SK-N-SH treated with all-trans-retinoic acid at 6 μM for 48 hours (cell line): Measurements from ENCODE around the gene CIITA.

ENCODE experiments used
- ARNTL ChIP-seq: fragments of 450-650 bp; formaldehyde crosslinking; IDR thresholded peaks from 2 replicates; pipeline ENCODE4 v1.5.0; 2020; ENCODE audit warnings: low read depth, mild to moderate bottlenecking, moderate library complexity, borderline replicate concordance
- CREB5 ChIP-seq: fragments of 250-450 bp; sonication (Bioruptor Pico); IDR thresholded peaks from 2 replicates; pipeline ENCODE4 v1.5.1; 2020; ENCODE audit warnings: low read depth, mild to moderate bottlenecking, moderate library complexity
- ISL1 ChIP-seq: fragments of 250-450 bp; sonication (Bioruptor Pico); IDR thresholded peaks from 2 replicates; pipeline ENCODE4 v2.1.2; 2022; ENCODE audit warnings: mild to moderate bottlenecking, moderate library complexity
- OSR1 ChIP-seq: fragments of 250-450 bp; sonication (Bioruptor Pico); IDR thresholded peaks from 2 replicates; pipeline ENCODE4 v1.8.0; 2022; ENCODE audit warnings: moderate library complexity, mild to moderate bottlenecking, inconsistent platforms
- POU6F1 ChIP-seq: fragments of 250-450 bp; sonication (Bioruptor Pico); IDR thresholded peaks from 2 replicates; pipeline ENCODE4 v1.8.0; 2021; ENCODE audit warnings: low read depth, mild to moderate bottlenecking, moderate library complexity, borderline replicate concordance
- TCF4 ChIP-seq: fragments of 250-450 bp; sonication (Bioruptor Pico); IDR thresholded peaks from 2 replicates; pipeline ENCODE4 v1.8.0; 2021; ENCODE audit warnings: mild to moderate bottlenecking, moderate library complexity, borderline replicate concordance
- ZFP3 ChIP-seq: fragments of 250-450 bp; sonication (Bioruptor Pico); IDR thresholded peaks from 2 replicates; pipeline ENCODE4 v1.5.0; 2020; ENCODE audit warnings: mild to moderate bottlenecking, moderate library complexity

DNA sequence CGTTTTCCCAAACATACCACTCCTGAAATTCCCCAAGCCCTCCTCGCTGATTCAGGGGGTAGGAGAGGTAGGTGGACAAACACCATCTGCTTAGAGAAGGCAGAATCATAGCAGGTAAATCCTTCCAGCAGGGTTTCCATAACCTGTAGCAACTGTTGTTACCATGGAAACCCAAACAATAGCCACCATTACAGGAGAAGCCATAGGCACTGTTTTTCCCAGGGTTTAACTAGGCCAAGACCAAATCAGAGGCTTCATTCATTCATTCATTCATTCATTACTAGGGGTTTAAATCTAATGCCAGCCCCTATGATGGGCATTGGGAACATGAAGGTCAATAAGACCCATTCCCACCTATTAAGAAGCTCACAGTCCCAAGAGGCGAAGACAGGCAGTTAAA lies 25.5 kb upstream of the CIITA start:
- no peak for TF ChIP-seq ZFP3
- no peak for TF ChIP-seq CREB5 (CRISPR knock-in tag)
- no peak for TF ChIP-seq TCF4 (CRISPR knock-in tag)
- no peak for TF ChIP-seq ISL1
- TF ChIP-seq OSR1, result no peak
- no peak for TF ChIP-seq ARNTL (CRISPR knock-in tag)
- no peak for TF ChIP-seq POU6F1
